B cell (primary cell): ENCODE measurements around the gene NUAK1. TPM values are rescaled to one million over a fixed set of nuclear protein-coding genes. Genes with fewer than 3 reads are reported as not detected.

Experiments used
- ATAC-seq: fragments of 200-7000 bp; cut with Tn5 transposase; one replicate; pipeline ENCODE4 v1.10.0; 2021; ENCODE audit warnings: low read depth, mild to moderate bottlenecking, moderate number of reproducible peaks, moderate library complexity
- CTCF ChIA-PET: fragments of 350-600 bp; sonication (Branson Sonifier 250); formaldehyde crosslinking; loops from one replicate; lab custom pipeline; 2021; ENCODE audit warnings: antibody characterized with exemption, inconsistent platforms; lab: Charles Lee
- POLR2A ChIA-PET: fragments of 350-600 bp; sonication (Branson Sonifier 250); formaldehyde crosslinking; loops from one replicate; lab custom pipeline; 2021; ENCODE audit warnings: antibody characterized with exemption; lab: Charles Lee
- DNase-seq: peaks from one replicate; pipeline ENCODE4 v3.0.0; 2013
- H2AFZ ChIP-seq: 2 replicates; pipeline ENCODE4 v1.6.1; 2012; ENCODE audit warnings: mild to moderate bottlenecking, low read depth, low read length; ENCODE audit not compliant: insufficient read depth, poor library complexity, severe bottlenecking
- H3K27ac ChIP-seq, 2 donors: 1 replicate in 1 of 2; 2 replicates in 1 of 2; pipeline ENCODE4 v1.5.1; 2012 to 2013; ENCODE audit warnings: low read length in 2 of 2, mild to moderate bottlenecking in 2 of 2, moderate library complexity in 1 of 2
- H3K27me3 ChIP-seq, 4 experiments: fragments of 200-600 bp in 1 of 4; sonication (generic) in 1 of 4; replicated peaks in 1 of 4; 1 replicate in 2 of 4; 2 replicates in 2 of 4; pipeline versions ENCODE4 v1.6.1 to v1.7.0; 2013 to 2016; ENCODE audit warnings: low read length in 3 of 4, mild to moderate bottlenecking in 2 of 4, mixed read lengths in 1 of 4, moderate library complexity in 1 of 4; ENCODE audit not compliant: insufficient read depth in 4 of 4, control insufficient read depth in 3 of 4; ENCODE audit errors: control extremely low read depth in 1 of 4
- H3K36me3 ChIP-seq, 2 experiments: replicated peaks in 1 of 2; 1 replicate in 1 of 2; 2 replicates in 1 of 2; pipeline versions ENCODE4 v1.6.1 to v1.7.1; 2013; ENCODE audit warnings: low read length in 1 of 2; ENCODE audit not compliant: insufficient read depth in 2 of 2, control insufficient read depth in 1 of 2; ENCODE audit errors: control extremely low read depth in 1 of 2, extremely low read depth in 1 of 2
- H3K4me1 ChIP-seq, 2 donors: fragments of 200-600 bp in 1 of 2; sonication (generic) in 1 of 2; 1 replicate in 1 of 2; 2 replicates in 1 of 2; pipeline versions ENCODE4 v1.5.1 to v1.6.1; 2013 to 2017; ENCODE audit warnings: low read length in 2 of 2; ENCODE audit not compliant: control insufficient read depth in 2 of 2, insufficient read depth in 2 of 2
- H3K4me2 ChIP-seq: replicated peaks from 2 replicates; pipeline ENCODE3; 2012; ENCODE audit warnings: mild to moderate bottlenecking, low read depth, low read length; ENCODE audit not compliant: poor library complexity, severe bottlenecking
- H3K4me3 ChIP-seq, 5 experiments: fragments of 200-600 bp in 1 of 5; sonication (generic) in 1 of 5; 1 replicate in 3 of 5; 2 replicates in 2 of 5; pipeline versions ENCODE4 v1.5.1 to v1.7.0; 2011 to 2016; ENCODE audit warnings: low read length in 4 of 5, mild to moderate bottlenecking in 4 of 5, low read depth in 2 of 5, control low read depth in 1 of 5, moderate library complexity in 1 of 5; ENCODE audit not compliant: insufficient read depth in 1 of 5; ENCODE audit errors: control extremely low read depth in 1 of 5, extremely low read depth in 1 of 5
- H3K79me2 ChIP-seq: fragments of 200-600 bp; sonication (generic); one replicate; pipeline ENCODE4 v1.6.0; 2016; ENCODE audit warnings: low read length; ENCODE audit not compliant: control insufficient read depth, insufficient read depth
- H3K9ac ChIP-seq: fragments of 200-600 bp; sonication (generic); 2 replicates; pipeline ENCODE4 v1.6.1; 2017; ENCODE audit warnings: mild to moderate bottlenecking, low read length, moderate library complexity
- H3K9me3 ChIP-seq, 3 donors: one replicate each; pipeline versions ENCODE4 v1.6.1 to v1.7.1; 2013; ENCODE audit warnings: low read length in 2 of 3; ENCODE audit not compliant: control insufficient read depth in 2 of 3, insufficient read depth in 1 of 3; ENCODE audit errors: control extremely low read depth in 1 of 3
- H4K20me1 ChIP-seq: 2 replicates; pipeline ENCODE4 v1.6.0; 2012; ENCODE audit warnings: mild to moderate bottlenecking, low read length; ENCODE audit not compliant: insufficient read depth, control insufficient read depth, poor library complexity, severe bottlenecking
- H3K27ac Mint-ChIP-seq: one replicate; pipeline ENCODE4 v1.8.0; 2021; ENCODE audit warnings: mixed read lengths
- H3K27me3 Mint-ChIP-seq: one replicate; pipeline ENCODE4 v1.8.0; 2021; ENCODE audit warnings: mixed read lengths
- H3K4me1 Mint-ChIP-seq: one replicate; pipeline ENCODE4 v1.8.0; 2021; ENCODE audit warnings: mixed read lengths
- H3K4me3 Mint-ChIP-seq: one replicate; pipeline ENCODE4 v1.8.0; 2021; ENCODE audit warnings: mixed read lengths
- H3K9me3 Mint-ChIP-seq: one replicate; pipeline ENCODE4 v1.8.0; 2022; ENCODE audit warnings: mixed read lengths; ENCODE audit not compliant: insufficient read depth
- CTCF ChIP-seq: fragments of 200-600 bp; IDR thresholded peaks from one replicate; pipeline ENCODE4 v1.8.0; 2022; ENCODE audit warnings: antibody characterized with exemption, mild to moderate bottlenecking
- EZH2 ChIP-seq: IDR thresholded peaks from 2 replicates; pipeline ENCODE4 v1.6.1; 2012; ENCODE audit warnings: borderline replicate concordance, low read depth, mild to moderate bottlenecking, moderate library complexity, low read length; ENCODE audit not compliant: insufficient read depth, poor library complexity, severe bottlenecking
- WGBS: methylation state at CpG from one replicate; pipeline ENCODE4 v1.1.5; 2013; ENCODE audit warnings: missing lambda C conversion rate; ENCODE audit not compliant: insufficient coverage; 5-methylcytosine and 5-hydroxymethylcytosine counted together
- intact Hi-C: fragments of 100-400 bp; cut with micrococcal nuclease; formaldehyde crosslinking; loops from one replicate; pipeline ENCODE4 v1.10.0; 2022
- polyA plus RNA-seq: library from polyadenylated mRNA; depleted of rRNA; stranded (reverse); fragments of >200 nt; gene quantifications from 2 replicates; pipeline ENCODE4 v1.2.3, GENCODE V29; 2012
- total RNA-seq, 2 donors: library from RNA; stranded (reverse); fragments of 120-200 nt in 1 of 2; gene quantifications; 1 replicate in 1 of 2; 2 replicates in 1 of 2; pipeline versions ENCODE4 v1.2.3 to v1.2.4, GENCODE V29; 2013 to 2022

Gene NUAK1
- total and polyA plus RNA-seq, 2 donors (not counting 1 experiment from before 2014, with no cell fraction given), result not detected

GRCh38 chr12:106126441-106127337 lies 12.1 kb downstream of the NUAK1 start:
- H2AFZ ChIP-seq, result no peak overlapping the region
- intact Hi-C loops, result no loop called here
- H3K27me3 Mint-ChIP-seq, result peaks cover 28% of the 10 kb centered on the region
- no peaks in the 10 kb centered on the region for H3K9me3 Mint-ChIP-seq
- ChIA-PET POLR2A (no interaction called here), CTCF (interaction anchor here (1.2 to 1.7 kb wide), 3 partner anchors 8 to 706 kb away, joined by 3 to 6 read pairs (median 5); no protein-coding TSS in a partner anchor)
- 100% methylated on average over 1 of the region's 2 CpGs for WGBS
- H3K9me3 ChIP-seq, result no peaks in the 10 kb centered on the region
- H3K79me2 ChIP-seq, result no peaks in the 10 kb centered on the region
- no peaks in the 10 kb centered on the region for H3K4me1 ChIP-seq
- no peaks in the 10 kb centered on the region for H3K36me3 ChIP-seq
- H3K27ac ChIP-seq, result no peak overlapping the region
- no peaks in the 10 kb centered on the region for H3K27me3 ChIP-seq
- H4K20me1 ChIP-seq, result no peaks in the 10 kb centered on the region
- TF ChIP-seq CTCF, result no peak
- TF ChIP-seq EZH2, result no peak
- H3K4me3 Mint-ChIP-seq, result no peak overlapping the region
- H3K4me3 ChIP-seq, result no peak overlapping the region
- H3K27ac Mint-ChIP-seq, result no peak overlapping the region
- no peak overlapping the region for H3K9ac ChIP-seq
- H3K4me2 ChIP-seq, result no peak overlapping the region
- ATAC-seq, result no peak
- no peak for DNase-seq
- H3K4me1 Mint-ChIP-seq, result no peaks in the 10 kb centered on the region
